SK-N-MC (cell line): ENCODE data around the gene KLHDC4.
"Not testable (repeated sequence)": the region's sequence is repeated elsewhere in the genome, so short reads cannot be mapped to it uniquely, and the experiment has no call there.

Experiments used
- EZH2 ChIP-seq: fragments of 200-600 bp; sonication (generic); IDR thresholded peaks from one replicate; pipeline ENCODE4 v1.6.1; 2017; ENCODE audit warnings: antibody characterized with exemption
- FOXP2 ChIP-seq: optimal IDR thresholded peaks from 2 replicates; pipeline ENCODE3; 2011; ENCODE audit warnings: mild to moderate bottlenecking, moderate library complexity; ENCODE audit not compliant: insufficient read depth; ENCODE audit errors: extremely low read length, control extremely low read depth
- POLR2AphosphoS5 ChIP-seq: IDR thresholded peaks from 2 replicates; pipeline ENCODE4 v1.6.1; 2012; ENCODE audit warnings: mild to moderate bottlenecking, low read depth, low read length, borderline replicate concordance

GRCh38 chr16:87681051-87681602 lies 84.7 kb downstream of the KLHDC4 start:
- not testable (repeated sequence) for TF ChIP-seq EZH2, FOXP2, POLR2AphosphoS5
